Measurements from ENCODE around the gene CNOT3.
"Not testable (repeated sequence)": the region's sequence is repeated elsewhere in the genome, so short reads cannot be mapped to it uniquely, and the experiment has no call there.

DNA sequence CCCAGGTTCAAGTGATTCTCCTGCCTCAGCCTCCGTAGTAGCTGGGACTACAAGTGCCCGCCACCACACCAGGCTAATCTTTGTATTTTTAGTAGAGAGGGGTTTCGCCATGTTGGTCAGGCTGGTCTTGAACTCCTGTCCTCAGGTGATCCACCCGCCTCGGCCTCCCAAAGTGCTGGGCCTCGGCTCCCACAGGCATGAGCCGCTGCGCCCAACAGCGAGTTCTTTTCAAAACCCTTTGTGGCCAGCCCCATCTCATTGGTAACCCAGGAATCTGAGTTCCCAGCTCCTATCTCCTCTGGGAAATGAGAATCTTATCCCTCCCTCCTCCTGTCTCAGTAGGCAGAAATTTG is 37.7 kb upstream of the CNOT3 start:
- TF ChIP-seq, protein P1, sequence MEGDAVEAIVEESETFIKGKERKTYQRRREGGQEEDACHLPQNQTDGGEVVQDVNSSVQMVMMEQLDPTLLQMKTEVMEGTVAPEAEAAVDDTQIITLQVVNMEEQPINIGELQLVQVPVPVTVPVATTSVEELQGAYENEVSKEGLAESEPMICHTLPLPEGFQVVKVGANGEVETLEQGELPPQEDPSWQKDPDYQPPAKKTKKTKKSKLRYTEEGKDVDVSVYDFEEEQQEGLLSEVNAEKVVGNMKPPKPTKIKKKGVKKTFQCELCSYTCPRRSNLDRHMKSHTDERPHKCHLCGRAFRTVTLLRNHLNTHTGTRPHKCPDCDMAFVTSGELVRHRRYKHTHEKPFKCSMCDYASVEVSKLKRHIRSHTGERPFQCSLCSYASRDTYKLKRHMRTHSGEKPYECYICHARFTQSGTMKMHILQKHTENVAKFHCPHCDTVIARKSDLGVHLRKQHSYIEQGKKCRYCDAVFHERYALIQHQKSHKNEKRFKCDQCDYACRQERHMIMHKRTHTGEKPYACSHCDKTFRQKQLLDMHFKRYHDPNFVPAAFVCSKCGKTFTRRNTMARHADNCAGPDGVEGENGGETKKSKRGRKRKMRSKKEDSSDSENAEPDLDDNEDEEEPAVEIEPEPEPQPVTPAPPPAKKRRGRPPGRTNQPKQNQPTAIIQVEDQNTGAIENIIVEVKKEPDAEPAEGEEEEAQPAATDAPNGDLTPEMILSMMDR (IDR thresholded peaks at IDR 0.05) = not testable (repeated sequence)
- TF ChIP-seq POLR2A (IDR thresholded peaks at IDR 0.05) = not testable (repeated sequence)

All from prostate gland (tissue), 2 donors.